Kidney epithelial cell (primary cell): Measurements from ENCODE around the gene CACNA1I. TPM values are rescaled to one million over a fixed set of nuclear protein-coding genes. Genes with fewer than 3 reads are reported as not detected.
A peak's percentile ranks its signal among the peaks of the same experiment; 100 is the strongest.

ENCODE experiments used
- DNase-seq: peaks from one replicate; pipeline ENCODE4 v3.0.0-alpha.2; 2010; ENCODE audit warnings: low read depth
- H3K27me3 ChIP-seq: 2 replicates; pipeline ENCODE4 v1.6.0; 2011; ENCODE audit warnings: low read length; ENCODE audit not compliant: control insufficient read depth, insufficient read depth
- H3K36me3 ChIP-seq: 2 replicates; pipeline ENCODE4 v1.5.1; 2011; ENCODE audit warnings: low read length; ENCODE audit not compliant: control insufficient read depth, insufficient read depth
- H3K4me3 ChIP-seq: 2 replicates; pipeline ENCODE4 v1.5.1; 2011; ENCODE audit warnings: low read depth, mild to moderate bottlenecking, control low read depth, low read length
- CTCF ChIP-seq: IDR thresholded peaks from 2 replicates; pipeline ENCODE4 v1.5.1; 2011; ENCODE audit warnings: mild to moderate bottlenecking, moderate library complexity, low read length, control low read depth, inconsistent platforms; ENCODE audit not compliant: insufficient read depth, poor library complexity, severe bottlenecking
- total RNA-seq: library from RNA; depleted of rRNA; stranded (reverse); fragments of >200 nt; gene quantifications from 2 replicates; pipeline ENCODE4 v1.2.3, GENCODE V29; 2015

The CACNA1I gene
- total RNA-seq, 1 donor from 2014 or later = not detected

- peak; percentile 57 for TF ChIP-seq CTCF
These were observed 27.5 kb upstream of the CACNA1I start for GRCh38 chr22:39543095-39543494.

GRCh38 chr22:39545386-39546365 is 24.9 kb upstream of the CACNA1I start:
- TF ChIP-seq CTCF = no peak
- DNase-seq = no peak
- Histone ChIP-seq H3K27me3 (peaks cover 18% of the 10 kb centered on the region), H3K36me3 (no peaks in the 10 kb centered on the region), H3K4me3 (no peak overlapping the region)

More at GRCh38 chr22:39543095-39543494, 27.5 kb upstream of the CACNA1I start:
- Histone ChIP-seq H3K27me3 (peaks cover 8% of the 10 kb centered on the region), H3K36me3 (no peaks in the 10 kb centered on the region), H3K4me3 (no peak overlapping the region)
- DNase-seq = no peak

- no peak for DNase-seq
- no peak for TF ChIP-seq CTCF
These were observed 23.5 kb upstream of the CACNA1I start for GRCh38 chr22:39546889-39547586.

GRCh38 chr22:39547587-39547947 is 23.0 kb upstream of the CACNA1I start:
- Histone ChIP-seq H3K36me3 (no peaks in the 10 kb centered on the region), H3K27me3 (peaks cover 23% of the 10 kb centered on the region), H3K4me3 (no peak overlapping the region)
- no peak for TF ChIP-seq CTCF
- no peak for DNase-seq

More at GRCh38 chr22:39546889-39547586, 23.5 kb upstream of the CACNA1I start:
- no peaks in the 10 kb centered on the region for H3K36me3 ChIP-seq
- H3K4me3 ChIP-seq = no peak overlapping the region
- H3K27me3 ChIP-seq = peaks cover 21% of the 10 kb centered on the region

- Histone ChIP-seq H3K36me3 (no peaks in the 10 kb centered on the region), H3K27me3 (peaks cover 54% of the 10 kb centered on the region), H3K4me3 (no peak overlapping the region)
- no peak for TF ChIP-seq CTCF
- no peak for DNase-seq
These were observed 17.1 kb upstream of the CACNA1I start for GRCh38 chr22:39553429-39553828.
